Measurements from ENCODE around the gene CTRB1.
"Not testable (repeated sequence)": the region's sequence is repeated elsewhere in the genome, so short reads cannot be mapped to it uniquely, and the experiment has no call there.

Gene CTRB1

DNA sequence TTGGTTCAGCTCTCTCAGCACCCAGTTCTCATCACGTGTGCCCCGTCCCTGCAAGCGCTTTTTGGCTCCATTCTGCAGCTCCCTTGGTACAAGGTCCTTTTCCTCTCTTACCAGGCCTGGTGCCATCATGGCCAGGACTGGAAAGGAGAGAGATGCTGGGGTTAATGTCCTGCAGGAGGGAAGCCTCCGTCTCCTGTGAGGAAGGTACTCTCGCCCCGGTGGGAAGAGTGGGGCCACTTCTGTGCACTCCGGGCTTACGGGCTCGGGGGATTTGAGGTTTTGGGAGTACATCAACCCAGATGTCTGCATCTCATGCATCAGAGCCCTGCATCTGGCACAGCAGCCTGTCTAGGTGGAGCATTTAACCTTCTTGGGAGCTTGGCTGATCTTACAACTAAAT lies 22.0 kb upstream of the CTRB1 start:
- TF ChIP-seq, protein P1, sequence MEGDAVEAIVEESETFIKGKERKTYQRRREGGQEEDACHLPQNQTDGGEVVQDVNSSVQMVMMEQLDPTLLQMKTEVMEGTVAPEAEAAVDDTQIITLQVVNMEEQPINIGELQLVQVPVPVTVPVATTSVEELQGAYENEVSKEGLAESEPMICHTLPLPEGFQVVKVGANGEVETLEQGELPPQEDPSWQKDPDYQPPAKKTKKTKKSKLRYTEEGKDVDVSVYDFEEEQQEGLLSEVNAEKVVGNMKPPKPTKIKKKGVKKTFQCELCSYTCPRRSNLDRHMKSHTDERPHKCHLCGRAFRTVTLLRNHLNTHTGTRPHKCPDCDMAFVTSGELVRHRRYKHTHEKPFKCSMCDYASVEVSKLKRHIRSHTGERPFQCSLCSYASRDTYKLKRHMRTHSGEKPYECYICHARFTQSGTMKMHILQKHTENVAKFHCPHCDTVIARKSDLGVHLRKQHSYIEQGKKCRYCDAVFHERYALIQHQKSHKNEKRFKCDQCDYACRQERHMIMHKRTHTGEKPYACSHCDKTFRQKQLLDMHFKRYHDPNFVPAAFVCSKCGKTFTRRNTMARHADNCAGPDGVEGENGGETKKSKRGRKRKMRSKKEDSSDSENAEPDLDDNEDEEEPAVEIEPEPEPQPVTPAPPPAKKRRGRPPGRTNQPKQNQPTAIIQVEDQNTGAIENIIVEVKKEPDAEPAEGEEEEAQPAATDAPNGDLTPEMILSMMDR (conservative IDR thresholded peaks at IDR 0.05), result no peak
- no peak for TF ChIP-seq ZFX (IDR thresholded peaks at IDR 0.05)
- H3K27ac ChIP-seq, result no peak overlapping the region

DNA sequence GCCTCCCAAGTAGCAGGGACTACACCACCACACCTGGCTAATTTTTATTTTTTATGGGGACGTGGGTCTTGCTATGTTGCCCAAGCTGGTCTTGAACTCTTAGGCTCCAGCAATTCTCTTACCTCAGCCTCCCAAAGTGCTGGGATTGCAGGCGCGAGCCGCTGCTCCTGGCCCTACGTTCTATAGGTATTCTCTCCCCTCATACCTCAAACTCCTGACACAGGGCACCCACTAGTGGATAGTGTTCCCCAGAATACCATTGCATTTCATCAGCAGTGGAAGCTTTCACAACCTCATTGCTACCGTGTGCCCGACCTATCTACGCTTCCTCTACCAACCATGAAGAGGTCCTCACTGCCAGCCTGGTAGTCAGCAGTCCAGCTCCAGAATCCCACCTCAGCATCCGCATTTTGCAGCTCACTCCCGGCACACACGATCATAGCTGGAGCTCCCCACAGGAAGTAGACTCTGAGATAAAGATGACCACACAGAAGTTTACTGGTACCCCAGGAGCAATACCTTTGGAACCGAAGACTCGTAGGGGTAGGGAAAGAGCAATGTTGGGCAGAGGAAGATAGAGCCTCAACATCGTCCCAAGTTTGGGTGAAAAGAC lies 21.2 kb upstream of the CTRB1 start:
- H3K27ac ChIP-seq, result no peak overlapping the region
- TF ChIP-seq, protein P1 (conservative IDR thresholded peaks at IDR 0.05), result no peak
- no peak for TF ChIP-seq ZFX (IDR thresholded peaks at IDR 0.05)

DNA sequence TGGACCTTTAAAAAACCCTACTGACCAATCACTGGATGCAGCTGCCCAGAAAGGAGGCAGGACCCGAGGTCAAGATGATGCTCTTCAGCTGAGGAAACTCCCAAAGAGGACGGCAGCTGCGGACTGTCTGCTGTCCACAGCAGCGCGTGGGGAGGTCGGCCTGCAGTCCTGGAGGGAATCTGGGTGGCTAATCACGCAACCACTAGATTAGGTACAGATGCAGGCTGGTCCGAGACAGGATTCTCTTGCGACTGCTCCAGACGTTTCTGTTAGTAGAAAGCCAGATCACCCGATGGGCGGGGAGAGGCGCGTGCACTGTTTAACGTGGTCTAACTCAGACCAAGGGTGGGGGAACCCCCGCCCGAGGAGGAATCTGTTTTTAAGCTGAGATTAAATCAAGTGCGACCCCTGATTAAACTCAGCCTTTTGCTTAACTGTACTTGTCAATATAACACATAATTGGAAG lies 20.6 kb upstream of the CTRB1 start:
- H3K27ac ChIP-seq, result no peak overlapping the region

DNA sequence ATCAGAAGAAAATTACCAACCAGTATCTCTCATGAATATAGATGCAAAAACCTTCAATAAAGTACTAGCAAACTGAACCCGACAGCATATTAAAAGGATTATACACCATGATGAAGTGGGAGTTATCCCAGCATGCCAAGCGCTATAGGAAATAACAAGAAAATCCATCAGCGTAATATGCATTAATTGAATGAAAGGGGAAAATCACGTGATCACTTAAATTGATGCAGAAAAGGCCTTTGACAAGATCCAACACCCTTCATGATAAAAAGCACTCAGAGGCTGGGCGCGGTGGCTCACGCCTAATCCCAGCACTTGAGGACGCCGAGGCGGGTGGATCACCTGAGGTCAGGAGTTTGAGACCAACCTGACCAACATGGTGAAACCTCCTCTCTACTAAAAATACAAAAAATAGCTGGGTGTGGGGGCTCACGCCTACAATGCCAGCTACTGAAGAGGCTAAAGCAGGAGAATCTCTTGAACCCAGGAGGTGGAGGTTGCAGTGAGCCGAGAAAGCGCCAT lies 16.7 kb upstream of the CTRB1 start:
- TF ChIP-seq, protein P1 (conservative IDR thresholded peaks at IDR 0.05), result no peak
- no peak for TF ChIP-seq ZFX (IDR thresholded peaks at IDR 0.05)
- no peak overlapping the region for H3K27ac ChIP-seq

More for the DNA sequence above, 20.6 kb upstream of the CTRB1 start:
- TF ChIP-seq, protein P1 (conservative IDR thresholded peaks at IDR 0.05), result no peak
- no peak for TF ChIP-seq ZFX (IDR thresholded peaks at IDR 0.05)

DNA sequence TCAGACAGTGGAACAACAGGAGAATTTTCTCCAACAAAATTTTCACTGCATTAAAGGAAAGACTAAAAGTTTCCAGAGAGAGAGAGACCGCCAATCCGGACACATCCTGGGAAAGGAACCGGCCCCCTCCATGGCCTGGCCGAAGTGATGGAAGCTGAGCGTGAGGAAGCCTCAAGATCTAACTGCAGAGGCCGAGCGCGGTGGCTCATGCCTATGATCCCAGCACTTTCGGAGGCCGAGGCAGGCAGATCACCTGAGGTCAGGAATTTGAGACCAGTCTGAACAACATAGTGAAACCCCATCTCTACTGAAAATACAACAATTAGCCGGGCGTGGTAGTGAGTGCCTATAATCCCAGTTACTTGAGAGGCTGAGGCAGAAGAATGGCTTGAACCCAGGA lies 15.7 kb upstream of the CTRB1 start:
- TF ChIP-seq ZFX (IDR thresholded peaks at IDR 0.05), result no peak
- TF ChIP-seq, protein P1 (conservative IDR thresholded peaks at IDR 0.05), result no peak
- H3K27ac ChIP-seq, result no peak overlapping the region

DNA sequence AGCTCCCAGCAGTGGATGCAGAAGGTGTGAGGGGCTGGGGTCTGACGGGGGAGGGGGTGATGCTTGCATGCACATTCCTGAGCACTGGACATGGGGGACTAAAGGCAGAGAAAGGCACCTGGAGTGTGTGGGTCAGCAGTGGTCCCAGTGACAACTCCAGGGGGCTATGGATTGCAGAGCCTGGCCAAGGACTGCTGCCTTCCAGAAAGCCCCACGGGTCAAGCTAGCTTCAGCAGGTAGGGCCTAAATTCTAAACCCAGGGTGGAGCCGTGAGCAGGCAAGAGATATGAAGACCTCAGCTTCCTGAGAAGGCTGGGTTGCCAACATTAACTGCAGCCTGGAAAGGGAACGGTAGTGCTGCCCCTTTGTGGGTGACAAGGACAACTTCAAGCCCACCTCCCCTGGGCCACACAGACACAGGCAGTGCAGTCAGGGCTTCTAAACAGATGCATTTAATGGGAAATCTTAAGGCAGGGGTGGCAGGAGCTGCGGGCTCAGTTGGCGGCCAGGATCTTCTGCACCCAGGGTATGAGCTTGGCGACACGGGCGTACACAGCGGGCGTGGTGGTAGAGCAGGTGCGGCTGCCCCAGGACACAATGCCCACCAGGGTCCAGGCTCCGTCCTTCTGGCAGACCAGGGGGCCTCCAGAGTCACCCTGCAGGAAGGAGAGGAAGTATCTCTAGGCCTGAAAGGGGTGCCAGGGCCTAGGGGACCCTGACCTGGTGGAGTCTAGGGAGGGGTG lies 14.9 kb upstream of the CTRB1 start:
- no peak overlapping the region for H3K27ac ChIP-seq
- TF ChIP-seq ZFX (IDR thresholded peaks at IDR 0.05), result no peak
- TF ChIP-seq, protein P1 (conservative IDR thresholded peaks at IDR 0.05), result no peak

DNA sequence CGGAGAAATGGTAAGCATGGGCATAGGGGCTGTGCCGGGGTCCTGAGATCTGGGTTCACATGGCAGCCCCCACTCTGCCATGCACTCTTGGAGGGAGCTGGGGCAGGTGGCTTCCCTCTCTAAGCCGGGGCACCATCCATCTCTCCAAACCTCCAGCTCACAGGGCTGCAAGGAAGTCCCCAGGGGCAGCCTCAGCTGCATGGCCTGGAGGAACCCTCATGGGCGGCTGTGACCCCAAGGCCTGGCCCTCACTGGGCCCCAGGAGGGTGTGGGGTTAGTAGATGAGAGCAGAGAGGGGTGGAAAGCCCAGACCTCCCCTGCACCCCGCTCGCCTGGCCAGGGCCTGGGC lies 14.4 kb upstream of the CTRB1 start:
- TF ChIP-seq, protein P1 (conservative IDR thresholded peaks at IDR 0.05), result no peak
- TF ChIP-seq ZFX (IDR thresholded peaks at IDR 0.05), result no peak

DNA sequence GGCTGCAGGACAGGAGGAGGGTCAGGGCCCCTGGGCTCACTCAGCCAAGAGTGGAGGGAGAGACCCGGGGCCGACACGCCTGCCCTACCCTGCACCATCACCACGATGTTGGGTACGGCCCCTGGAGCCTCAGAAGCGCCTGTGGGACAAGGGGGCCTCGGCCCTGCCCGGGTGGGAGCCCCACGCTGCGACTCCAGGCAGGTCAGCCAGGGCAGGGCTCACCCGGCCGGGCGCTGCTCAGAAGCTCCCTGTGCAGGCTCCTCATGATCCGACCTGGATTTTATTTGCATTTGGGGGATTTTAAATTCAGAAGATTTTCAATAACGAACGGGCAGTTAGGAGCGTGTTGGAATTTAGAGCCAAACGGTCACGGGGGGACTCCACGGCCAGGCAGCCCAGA lies 13.9 kb upstream of the CTRB1 start:
- not testable (repeated sequence) for H3K27ac ChIP-seq

More for the DNA sequence above, 14.4 kb upstream of the CTRB1 start:
- no peak overlapping the region for H3K27ac ChIP-seq

DNA sequence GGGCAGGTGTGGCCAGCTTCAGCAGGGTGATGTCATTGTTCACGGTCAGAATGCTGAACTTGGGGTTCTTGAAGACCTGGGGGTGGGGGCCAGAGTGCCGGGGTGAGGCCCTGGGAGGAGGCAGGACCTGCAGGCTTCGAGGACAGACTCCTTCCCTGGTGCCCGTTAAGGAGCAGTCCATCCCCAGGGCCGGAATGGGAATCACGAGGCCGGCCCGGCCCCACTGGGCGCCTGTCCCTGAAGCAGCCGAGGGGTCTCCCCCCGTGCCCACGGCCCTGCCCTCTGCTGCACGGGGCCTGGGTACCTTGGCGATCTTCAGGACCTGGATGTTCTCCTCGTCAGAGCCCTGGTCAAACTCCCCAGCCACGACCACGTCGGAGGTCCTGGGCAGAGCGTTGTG lies 13.3 kb upstream of the CTRB1 start:
- H3K27ac ChIP-seq, result not testable (repeated sequence)

DNA sequence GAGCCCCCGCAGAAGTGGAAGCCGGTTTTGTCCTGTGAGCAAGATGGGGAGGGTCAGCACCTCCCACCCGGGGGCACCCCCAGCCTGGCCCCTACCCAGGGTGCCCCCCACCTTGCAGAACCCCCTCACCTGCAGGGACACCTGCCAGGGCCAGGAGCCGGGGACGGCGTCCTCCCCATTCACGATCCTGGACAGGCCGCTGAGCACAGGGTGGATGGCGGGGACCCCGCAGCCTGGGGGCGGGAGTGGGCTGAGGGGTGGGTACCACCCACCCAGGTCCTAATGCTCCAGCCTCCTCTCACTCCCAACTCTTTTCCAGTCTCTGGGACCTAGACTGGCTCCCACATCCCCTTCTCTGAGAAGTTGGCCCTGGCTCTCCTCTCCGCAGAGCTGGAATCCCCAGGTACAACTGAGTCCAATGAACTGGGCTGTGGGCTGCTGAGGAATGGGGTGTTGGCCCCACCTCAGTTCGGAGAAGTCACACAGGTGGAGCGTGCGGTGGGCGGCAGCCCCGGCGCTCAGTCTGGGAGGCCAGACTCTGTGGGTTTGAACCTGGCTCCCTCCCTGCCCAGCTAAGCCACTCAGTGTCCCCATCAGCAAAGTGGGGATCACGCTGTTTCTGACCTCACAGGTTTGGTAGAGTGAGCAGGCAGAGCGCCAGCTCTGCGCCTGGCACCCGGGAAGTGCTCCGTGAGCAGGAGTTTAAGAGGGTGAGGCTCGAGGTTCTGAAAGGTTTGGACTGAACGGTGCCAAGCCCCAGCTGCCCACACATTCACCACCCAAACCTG lies 12.6 kb upstream of the CTRB1 start:
- H3K27ac ChIP-seq, result not testable (repeated sequence)
